NAMALWA (cell line): ENCODE data around the gene ABTB2.
A peak's percentile ranks its signal among the peaks of the same experiment; 100 is the strongest.

ENCODE experiments used
- DNase-seq: peaks from one replicate; pipeline ENCODE4 v3.0.0-alpha.2; 2015; ENCODE audit warnings: low spot score

Gene ABTB2

GRCh38 chr11:34360046-34360445 lies 2.2 kb upstream of the ABTB2 start:
- no peak for DNase-seq

DNA sequence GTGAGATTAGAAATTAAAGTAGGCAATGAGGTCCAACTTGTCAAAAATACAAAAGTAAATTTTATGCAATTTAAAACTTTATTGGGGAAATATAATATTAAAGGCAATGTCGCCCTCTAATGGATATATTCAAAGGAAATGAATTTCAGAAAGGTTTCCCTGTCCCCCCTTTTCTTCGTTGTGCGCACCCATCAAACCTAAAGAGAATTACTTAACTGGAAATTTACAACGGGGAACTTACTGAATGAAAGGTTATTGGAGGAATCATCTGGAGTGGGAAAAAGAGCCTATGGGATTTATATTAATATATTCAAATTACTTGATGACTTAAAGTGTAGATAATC lies 1.7 kb upstream of the ABTB2 start:
- DNase-seq: no peak

DNA sequence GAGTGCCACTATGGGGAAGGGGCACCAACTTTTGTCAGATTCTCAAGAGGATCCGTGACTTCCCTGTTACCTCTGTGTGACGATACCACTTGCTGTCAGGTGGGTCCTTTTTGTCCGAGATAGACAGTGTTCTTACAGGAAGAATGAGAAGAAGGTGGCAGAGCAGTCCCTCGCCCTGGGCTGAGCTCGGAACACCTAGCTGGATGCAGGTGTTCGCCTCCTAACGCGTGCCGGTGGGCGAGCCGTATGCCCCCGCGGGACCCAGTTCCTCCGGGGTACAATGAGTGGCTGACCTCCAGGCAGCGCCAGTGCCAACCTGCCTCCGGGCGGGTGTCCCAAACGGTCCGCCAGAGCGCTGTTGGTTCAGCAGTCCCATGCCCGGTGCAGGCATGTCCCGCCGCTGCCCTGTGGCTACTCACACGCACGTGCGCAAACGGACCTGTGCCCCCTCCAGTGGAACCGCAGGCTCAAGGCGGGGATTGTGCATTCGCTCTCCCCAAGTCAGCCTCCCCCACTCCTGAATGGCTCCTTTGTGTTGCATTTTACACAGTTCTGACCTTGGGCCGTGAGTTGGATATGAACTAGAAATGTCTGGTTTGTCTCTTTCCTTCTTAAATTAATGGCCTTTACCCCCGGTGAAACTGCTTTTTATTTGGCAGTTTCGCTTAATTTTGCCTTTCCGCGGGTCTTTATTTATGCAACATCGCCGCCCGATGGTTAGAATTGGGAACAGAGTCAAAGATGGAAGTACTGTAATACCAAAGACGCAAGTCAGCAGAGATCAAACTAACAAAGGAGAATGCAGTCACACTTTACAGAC lies 1.1 kb upstream of the ABTB2 start:
- DNase-seq: peak; percentile 82

GRCh38 chr11:34358258-34358727 lies 483 bp upstream of the ABTB2 start:
- no peak for DNase-seq

DNA sequence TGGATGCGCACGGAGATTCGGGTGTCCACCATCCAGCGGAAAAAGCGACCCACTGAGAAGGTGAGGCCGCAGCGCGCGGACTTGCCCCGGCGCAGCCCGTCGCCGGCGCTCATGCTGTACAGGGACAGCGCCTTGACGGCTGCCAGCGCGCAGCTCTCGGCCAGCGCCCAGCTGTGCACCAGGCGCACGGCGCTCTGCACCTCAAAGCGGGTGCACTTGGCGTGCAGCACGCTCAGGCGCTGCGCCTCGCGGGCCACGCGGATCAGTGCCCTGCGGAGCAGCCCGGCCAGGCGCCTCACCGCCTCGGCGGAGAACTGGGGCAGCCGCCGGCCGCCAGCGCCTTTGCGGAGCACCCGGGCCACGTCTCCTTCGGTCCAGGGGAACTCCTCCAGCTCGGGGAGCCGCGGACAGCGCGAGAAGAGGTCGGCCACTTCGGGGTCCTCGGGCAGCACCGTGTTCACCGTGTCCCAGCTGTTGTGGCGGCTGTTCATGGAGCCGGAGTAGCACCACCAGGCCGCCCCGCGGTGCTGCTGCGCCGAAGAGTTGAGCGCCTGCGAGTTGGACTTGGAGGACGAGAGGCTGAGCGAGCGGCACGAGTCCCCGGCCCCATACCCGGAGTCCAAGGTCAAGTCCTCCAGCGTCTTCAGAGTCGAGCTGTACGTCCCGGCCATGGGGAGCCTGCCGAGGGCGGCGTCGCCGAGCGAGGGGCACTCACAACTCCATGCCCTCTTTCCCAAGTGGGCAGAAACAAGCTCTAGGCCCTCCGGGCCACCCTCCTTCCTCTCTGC lies 703 bp downstream of the ABTB2 start:
- no peak for DNase-seq

DNA sequence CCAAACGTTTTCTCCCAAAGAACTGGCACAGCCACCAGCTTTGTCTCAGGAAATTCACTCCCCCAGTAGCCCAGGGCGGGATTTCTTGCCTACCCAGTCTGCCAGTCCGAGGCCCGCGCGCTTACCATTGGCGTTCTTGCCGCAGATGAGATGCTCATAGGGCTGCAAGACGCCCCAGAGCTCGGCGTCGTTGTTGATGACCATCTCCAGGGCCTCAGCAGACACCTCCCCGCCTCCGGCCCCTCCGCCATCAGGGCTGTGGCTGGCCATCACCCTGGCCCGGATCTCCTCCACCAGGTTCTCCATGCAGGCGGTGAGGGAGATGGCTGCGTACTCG lies 1.3 kb downstream of the ABTB2 start:
- DNase-seq: no peak

DNA sequence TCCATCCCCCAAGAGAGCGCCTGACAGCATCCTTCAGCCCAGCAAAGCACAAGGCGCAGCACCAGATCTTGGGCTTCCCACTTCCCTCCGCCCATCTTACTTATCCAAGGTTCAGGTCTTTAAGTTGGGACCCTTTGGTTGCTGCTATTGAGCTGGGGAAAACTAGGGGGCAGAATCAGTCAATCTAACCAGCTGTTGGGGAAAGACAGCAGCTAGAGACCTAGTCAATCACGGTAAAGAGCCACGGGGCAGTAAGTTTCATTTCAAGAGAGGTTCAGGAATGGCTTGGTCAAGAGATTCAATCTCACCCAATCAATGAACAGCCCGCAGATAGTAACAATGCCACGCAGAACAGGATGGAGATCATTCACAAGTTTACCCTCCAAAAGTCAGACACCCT lies 1.7 kb downstream of the ABTB2 start:
- DNase-seq: no peak

DNA sequence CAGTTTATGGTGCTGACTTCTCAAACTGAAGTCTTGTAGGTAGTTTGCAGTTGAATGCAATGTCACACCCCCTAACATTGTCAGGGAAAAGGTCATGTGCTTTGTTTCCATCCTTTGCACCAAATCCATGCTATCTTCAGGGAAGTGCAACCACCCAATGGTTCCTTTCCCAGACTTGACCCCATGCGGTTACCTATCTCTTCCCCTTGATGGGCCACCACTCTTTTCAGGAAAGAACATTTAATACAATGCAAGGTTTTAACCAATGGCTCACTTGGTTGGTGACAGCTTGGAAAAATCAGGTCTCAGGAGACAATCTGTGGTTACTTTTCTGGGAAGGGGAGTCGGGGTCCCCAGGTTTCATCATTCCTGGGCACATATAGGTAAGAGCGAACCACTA lies 2.1 kb downstream of the ABTB2 start:
- DNase-seq: no peak

- DNase-seq: no peak
Measured at GRCh38 chr11:34354782-34355181, 3.0 kb downstream of the ABTB2 start.

GRCh38 chr11:34353881-34354280 lies 3.9 kb downstream of the ABTB2 start:
- DNase-seq: no peak

GRCh38 chr11:34351687-34352469 lies 5.9 kb downstream of the ABTB2 start:
- DNase-seq: no peak

GRCh38 chr11:34351051-34351450 lies 6.8 kb downstream of the ABTB2 start:
- DNase-seq: no peak

- DNase-seq: no peak
Measured at GRCh38 chr11:34349882-34350281, 7.9 kb downstream of the ABTB2 start.

GRCh38 chr11:34348919-34349318 lies 8.9 kb downstream of the ABTB2 start:
- DNase-seq: no peak

DNA sequence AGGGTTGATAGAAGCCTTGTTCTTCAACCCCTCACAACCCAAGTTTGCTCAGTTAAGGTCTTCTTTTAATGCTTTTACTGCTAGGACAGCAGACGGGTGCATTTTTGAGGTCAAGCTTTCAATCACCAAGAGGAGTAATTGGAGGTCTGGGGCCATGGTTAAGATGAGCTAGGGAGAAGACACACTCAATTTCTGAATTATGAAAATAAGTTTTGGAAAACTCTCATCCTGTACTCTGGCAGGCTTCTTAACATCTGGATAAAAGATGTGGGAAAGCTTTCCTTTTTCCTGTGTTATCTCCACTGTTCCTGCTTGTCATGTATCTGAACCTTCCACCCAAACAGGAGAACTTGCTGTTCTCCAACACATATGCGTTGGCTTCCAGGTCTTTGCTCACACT lies 9.7 kb downstream of the ABTB2 start:
- no peak for DNase-seq

GRCh38 chr11:34346551-34346950 lies 11.3 kb downstream of the ABTB2 start:
- no peak for DNase-seq

DNA sequence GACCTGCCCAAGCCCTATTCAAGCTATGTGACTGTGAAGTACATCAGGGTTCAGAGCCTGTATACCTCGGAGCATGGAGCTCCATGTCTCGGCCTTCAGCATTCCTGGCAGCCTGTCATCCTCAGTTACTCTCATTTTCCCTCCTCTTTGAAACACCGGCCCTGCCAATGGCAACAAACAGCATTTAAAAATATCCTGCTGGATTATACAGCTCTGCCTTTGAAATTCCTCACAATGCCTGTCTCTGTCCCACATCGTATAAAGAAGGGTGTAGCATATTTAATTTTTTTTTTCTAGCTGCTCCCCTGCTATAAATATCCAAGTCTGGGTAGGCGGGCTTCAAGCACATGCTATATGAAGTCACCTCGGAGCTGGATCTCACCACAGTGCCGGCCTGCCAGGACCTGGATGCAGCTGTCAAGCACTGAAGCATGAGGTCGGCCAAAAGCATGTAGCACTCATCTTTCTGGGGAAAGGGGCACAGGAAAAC lies 11.8 kb downstream of the ABTB2 start:
- DNase-seq: no peak

DNA sequence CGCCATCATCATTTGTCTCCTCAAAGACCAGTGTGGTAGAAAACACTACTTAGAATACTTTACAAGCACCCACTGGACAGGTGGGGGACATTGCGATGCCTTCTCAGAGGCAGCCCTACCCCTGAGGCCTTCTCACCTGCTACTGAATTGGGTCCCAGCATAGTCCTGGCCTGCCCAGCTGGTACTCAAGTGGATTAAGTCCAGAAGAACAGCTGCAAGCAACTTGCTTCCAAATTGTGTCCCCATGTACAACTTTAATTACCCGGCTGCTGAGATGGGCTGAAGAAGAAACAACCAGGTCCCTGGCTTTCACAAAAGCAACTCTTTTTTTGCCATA lies 12.3 kb downstream of the ABTB2 start:
- DNase-seq: no peak

DNA sequence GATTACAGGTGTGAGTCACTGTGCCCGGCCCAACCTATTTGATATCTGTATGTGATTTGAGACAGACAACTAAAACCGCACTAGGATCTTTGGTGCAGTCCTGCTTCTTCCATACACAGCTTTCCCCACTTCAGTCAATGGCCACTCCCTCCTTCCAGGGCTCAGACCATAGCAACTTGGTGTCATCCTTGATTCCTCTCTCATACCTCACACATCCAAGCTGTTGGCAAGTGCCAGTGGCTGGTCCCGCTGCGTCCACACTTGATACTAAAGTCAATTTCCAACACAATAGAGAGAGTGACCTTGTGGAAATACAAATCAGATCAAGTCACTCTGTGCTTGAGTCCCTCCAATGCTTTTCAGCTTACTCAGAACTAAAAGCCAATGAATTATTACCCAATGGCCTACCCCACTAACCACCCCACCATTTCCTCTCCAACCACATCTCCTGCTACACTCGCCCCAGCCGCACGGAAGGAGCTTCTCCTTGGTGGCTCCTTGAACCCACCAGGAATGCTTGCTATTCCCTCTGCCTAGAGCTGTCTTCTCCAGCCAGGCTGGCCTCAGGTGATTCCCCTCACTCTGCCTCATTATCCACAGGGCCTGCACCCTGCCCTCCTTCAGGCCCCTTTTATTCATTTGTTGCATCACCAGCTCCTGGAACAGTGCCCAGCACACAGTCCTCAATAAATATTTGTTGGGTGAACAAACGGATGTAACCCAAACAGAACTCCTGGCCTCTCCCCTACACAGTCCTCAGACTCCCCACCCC lies 12.9 kb downstream of the ABTB2 start:
- no peak for DNase-seq

- no peak for DNase-seq
Measured at GRCh38 chr11:34344410-34344767, 13.4 kb downstream of the ABTB2 start.

DNA sequence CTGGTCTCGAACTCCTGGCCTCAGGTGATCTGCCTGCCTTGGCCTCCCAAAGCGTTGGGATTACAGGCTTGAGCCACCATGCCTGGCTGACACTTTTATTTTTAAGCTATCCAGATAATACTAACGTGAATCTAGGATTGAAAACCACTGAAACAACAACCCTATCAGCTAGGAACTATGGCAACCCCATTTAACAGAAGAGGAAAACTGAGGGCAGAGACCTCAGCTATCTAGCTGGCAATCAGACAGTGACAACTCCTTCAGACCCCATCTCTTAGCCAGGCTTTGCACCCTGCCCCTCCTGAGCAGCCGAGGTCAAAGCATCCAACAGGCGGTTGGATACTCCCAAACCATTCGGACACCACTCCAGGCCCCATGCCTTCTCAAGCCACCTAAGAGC lies 14.1 kb downstream of the ABTB2 start:
- DNase-seq: no peak

GRCh38 chr11:34343153-34343552 lies 14.7 kb downstream of the ABTB2 start:
- DNase-seq: no peak
